Panc1 (cell line): ENCODE results near the gene ANTXR2. TPM values are rescaled to one million over a fixed set of nuclear protein-coding genes. Genes with fewer than 3 reads are reported as not detected.

Experiments
- ATAC-seq: fragments of 200-7000 bp; cut with Tn5 transposase; 2 replicates; pipeline ENCODE4 v1.9.1; 2020; ENCODE audit warnings: mild to moderate bottlenecking, moderate library complexity
- BruUV-seq: library from RNA; stranded (reverse); fragments of 400-500 nt; replicated peaks from 2 replicates; lab custom pipeline; 2021; lab: Mats Ljungman, UMichigan
- CTCF ChIA-PET: fragments of 300-600 bp; sonication (Branson Sonifier 250); formaldehyde crosslinking; loops from one replicate; lab custom pipeline; 2022; ENCODE audit warnings: antibody characterized with exemption; lab: Charles Lee
- POLR2A ChIA-PET: fragments of 300-600 bp; sonication (Branson Sonifier 250); formaldehyde crosslinking; loops from one replicate; lab custom pipeline; 2022; ENCODE audit warnings: antibody characterized with exemption; lab: Charles Lee
- DNase-seq: peaks from one replicate; pipeline ENCODE4 v3.0.0-alpha.2; 2010; ENCODE audit warnings: low read depth, low spot score
- H3K27ac ChIP-seq: 2 replicates; pipeline ENCODE4 v1.5.1; 2011; ENCODE audit warnings: mild to moderate bottlenecking, low read length, inconsistent platforms
- H3K27me3 ChIP-seq: fragments of 200-500 bp; sonication (Bioruptor generic); 2 replicates; pipeline ENCODE4 v1.6.0; 2014; ENCODE audit warnings: low read length, inconsistent platforms; ENCODE audit not compliant: control insufficient read depth, insufficient read depth
- H3K36me3 ChIP-seq: fragments of 200-500 bp; sonication (Bioruptor generic); 2 replicates; pipeline ENCODE4 v1.5.1; 2014; ENCODE audit warnings: inconsistent platforms, mild to moderate bottlenecking, low read length, moderate library complexity; ENCODE audit not compliant: control insufficient read depth, insufficient read depth
- H3K4me1 ChIP-seq: 2 replicates; pipeline ENCODE4 v1.5.1; 2011; ENCODE audit warnings: inconsistent platforms, mild to moderate bottlenecking, low read length, moderate library complexity; ENCODE audit not compliant: control insufficient read depth, insufficient read depth
- H3K4me3 ChIP-seq, 2 experiments: 2 replicates each; pipeline ENCODE4 v1.5.1; 2011 to 2012; ENCODE audit warnings: low read depth in 2 of 2, low read length in 2 of 2, mild to moderate bottlenecking in 2 of 2, inconsistent platforms in 1 of 2, moderate library complexity in 1 of 2
- H3K9me3 ChIP-seq: fragments of 200-500 bp; sonication (Bioruptor generic); 2 replicates; pipeline ENCODE4 v1.5.1; 2014; ENCODE audit warnings: low read depth, mild to moderate bottlenecking, inconsistent platforms, low read length, moderate library complexity; ENCODE audit not compliant: control insufficient read depth, insufficient read depth
- CTCF ChIP-seq: fragments of 450-650 bp; IDR thresholded peaks from 2 replicates; pipeline ENCODE4 v1.5.1; 2017; ENCODE audit warnings: mild to moderate bottlenecking
- POLR2AphosphoS5 ChIP-seq: IDR thresholded peaks from 2 replicates; pipeline ENCODE4 v1.6.1; 2012; ENCODE audit warnings: mild to moderate bottlenecking, low read depth, low read length, moderate library complexity
- REST ChIP-seq, 2 experiments: IDR thresholded peaks; 2 replicates each; pipeline ENCODE4 v1.6.1; 2011 to 2012; ENCODE audit warnings: low read depth in 2 of 2, control low read depth in 1 of 2, low read length in 1 of 2, mild to moderate bottlenecking in 1 of 2, moderate library complexity in 1 of 2; ENCODE audit not compliant: insufficient read depth in 1 of 2
- SIN3A ChIP-seq: IDR thresholded peaks from 2 replicates; pipeline ENCODE4 v1.6.1; 2012; ENCODE audit warnings: low read depth, mild to moderate bottlenecking, low read length, moderate library complexity, borderline replicate concordance; ENCODE audit not compliant: insufficient read depth
- TCF7L2 ChIP-seq: IDR thresholded peaks from 2 replicates; pipeline ENCODE4 v1.6.1; 2011; ENCODE audit warnings: mild to moderate bottlenecking, low read depth, low read length, inconsistent platforms
- in situ Hi-C: cut with HindIII; loops from 2 replicates; pipeline ENCODE4 v1.10.0; 2016; ENCODE audit warnings: low sequenced_read_pairs, low pct_unique_long_range_greater_than_20kb
- intact Hi-C: fragments of 100-400 bp; cut with micrococcal nuclease; formaldehyde crosslinking; loops from one replicate; pipeline ENCODE4 v1.10.0; 2022; ENCODE audit not compliant: unreplicated experiment
- total RNA-seq: library from RNA; stranded (reverse); gene quantifications from one replicate; pipeline ENCODE4 v1.2.1, GENCODE V29; 2021; ENCODE audit not compliant: unreplicated experiment

Gene ANTXR2
- total RNA-seq, 1 experiment from 2014 or later = 27.8 TPM

DNA sequence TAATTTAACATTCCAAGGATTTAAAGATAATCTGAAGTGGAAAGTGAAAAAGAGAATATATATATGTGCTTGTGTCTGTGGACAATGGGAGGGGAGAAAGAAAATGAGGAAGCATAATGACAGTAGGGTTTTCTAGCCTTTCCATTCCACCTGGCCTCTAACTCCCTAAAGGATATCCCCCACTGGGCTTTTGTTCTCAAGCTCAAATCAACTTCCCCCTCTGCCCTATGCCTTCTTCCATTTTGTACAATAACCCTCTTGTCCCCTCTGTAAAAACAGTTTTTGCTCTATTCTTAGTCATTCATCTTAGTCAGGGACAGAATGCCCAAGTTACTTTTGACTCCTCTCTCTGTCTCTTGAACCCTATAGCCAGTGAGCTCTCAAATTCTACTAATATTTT lies 23.6 kb downstream of the ANTXR2 start:
- BruUV-seq = no TSS peak
- POLR2A ChIA-PET = no interaction called here
- Histone ChIP-seq H3K9me3 (no peaks in the 10 kb centered on the region), H3K4me3 (no peak overlapping the region), H3K4me1 (no peaks in the 10 kb centered on the region), H3K27ac (no peak overlapping the region), H3K36me3 (peaks cover 19% of the 10 kb centered on the region; the same call in 1 of the 2 replicates), H3K27me3 (no peaks in the 10 kb centered on the region)
- intact Hi-C loops = no loop called here
- DNase-seq = no peak
- in situ Hi-C loops = no loop called here
- TF ChIP-seq POLR2AphosphoS5 (no peak), CTCF (no peak), TCF7L2 (no peak)
- CTCF ChIA-PET = no interaction called here
- ATAC-seq = no peak

DNA sequence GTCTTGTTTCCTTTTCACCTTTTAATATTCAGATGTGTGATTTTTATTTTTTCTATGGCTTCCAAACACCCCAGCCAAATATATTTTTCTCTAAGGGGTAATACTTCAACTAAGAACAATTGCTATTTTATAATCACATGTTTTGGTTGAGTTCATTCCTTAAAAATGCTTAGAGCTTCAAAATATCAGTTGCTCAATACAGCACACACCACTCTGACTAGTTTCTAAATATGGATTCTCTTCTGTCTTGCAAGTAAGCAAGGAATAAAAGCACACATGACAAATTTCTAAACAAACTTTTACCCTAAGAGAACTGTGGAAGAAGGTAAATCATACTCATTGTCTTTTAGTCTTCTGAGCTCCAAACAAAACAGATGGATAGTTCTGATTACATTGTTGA lies 27.2 kb downstream of the ANTXR2 start:
- no peaks in the 10 kb centered on the region for H3K27me3 ChIP-seq
- no peak overlapping the region for H3K27ac ChIP-seq
- H3K4me1 ChIP-seq = no peaks in the 10 kb centered on the region
- peaks cover 5% of the 10 kb centered on the region; the same call in 1 of the 2 replicates for H3K36me3 ChIP-seq
- no peak for TF ChIP-seq REST (IDR thresholded peaks at IDR 0.05; ENCODE audit: insufficient read depth in 1 of 2, low read depth in 2 of 2, low read length in 1 of 2)
- no peak for TF ChIP-seq SIN3A
- no peak for TF ChIP-seq POLR2AphosphoS5
- TF ChIP-seq CTCF = no peak
- TF ChIP-seq TCF7L2 = no peak
- ChIA-PET CTCF (no interaction called here), POLR2A (no interaction called here)
- in situ Hi-C loops = no loop called here
- H3K9me3 ChIP-seq = no peaks in the 10 kb centered on the region
- intact Hi-C loops = no loop called here
- no peak for ATAC-seq
- no peak for DNase-seq
- no peak overlapping the region for H3K4me3 ChIP-seq
- no TSS peak for BruUV-seq
